Uterus (tissue), 4 donors: Measurements from ENCODE around the gene RAB11FIP5. TPM values are rescaled to one million over a fixed set of nuclear protein-coding genes. Genes with fewer than 3 reads are reported as not detected.

Source experiments
- DNase-seq, 2 donors: peaks; one replicate each; pipeline ENCODE4 v3.0.0-alpha.2; 2019 to 2020
- H3K27ac ChIP-seq, 2 donors: fragments of 200-600 bp; sonication (generic); 1 replicate in 1 of 2; 2 replicates in 1 of 2; pipeline ENCODE4 v1.5.1; 2016 to 2018
- H3K27me3 ChIP-seq, 2 donors: fragments of 200-600 bp; sonication (generic); one replicate each; pipeline ENCODE4 v1.5.1; 2018 to 2019; ENCODE audit warnings: control low read depth in 1 of 2
- H3K36me3 ChIP-seq, 2 donors: fragments of 200-600 bp; sonication (generic); one replicate each; pipeline ENCODE4 v1.5.1; 2019; ENCODE audit warnings: control low read depth in 1 of 2
- H3K4me1 ChIP-seq, 2 donors: fragments of 200-600 bp; sonication (generic); one replicate each; pipeline ENCODE4 v1.5.1; 2018 to 2019; ENCODE audit warnings: control low read depth in 1 of 2
- H3K4me3 ChIP-seq, 2 donors: fragments of 200-600 bp; sonication (generic); 1 replicate in 1 of 2; 2 replicates in 1 of 2; pipeline ENCODE4 v1.5.1; 2018 to 2019; ENCODE audit warnings: mild to moderate bottlenecking in 1 of 2
- H3K9me3 ChIP-seq, 2 donors: fragments of 200-600 bp; sonication (generic); one replicate each; pipeline ENCODE4 v1.5.1; 2019; ENCODE audit warnings: control low read depth in 1 of 2
- CTCF ChIP-seq, 4 experiments: fragments of 200-600 bp in 2 of 4; fragments of 450-650 bp in 2 of 4; sonication (generic) in 2 of 4; IDR thresholded peaks; one replicate each; pipeline ENCODE4 v1.5.1; 2016 to 2019; ENCODE audit warnings: antibody characterized with exemption in 4 of 4, mild to moderate bottlenecking in 2 of 4, moderate library complexity in 1 of 4
- POLR2A ChIP-seq, 2 donors: fragments of 450-650 bp; IDR thresholded peaks; one replicate each; pipeline ENCODE4 v1.6.1; 2016; ENCODE audit warnings: antibody characterized with exemption in 2 of 2, mild to moderate bottlenecking in 1 of 2, moderate library complexity in 1 of 2
- intact Hi-C: fragments of 100-400 bp; cut with DNase I; formaldehyde crosslinking; loops from one replicate; pipeline ENCODE4 v1.15.1; 2023; ENCODE audit warnings: low total_unique reads
- total RNA-seq, 4 donors: library from RNA; depleted of rRNA in 3 of 4; stranded (reverse); fragments of >200 nt in 3 of 4; gene quantifications; one replicate each; pipeline versions ENCODE4 v1.1.0 to v1.2.4, GENCODE V29; 2014 to 2023
- donor health status: DM: yes; HTN: yes; CAD: no.

Gene RAB11FIP5
- total RNA-seq, 4 donors from 2014 or later, result 22.4 to 45.7 (median 31.7) TPM

- Histone ChIP-seq H3K27ac (peak overlapping the region; percentile 89 to 96), H3K4me1 (peaks cover 4 to 13% of the 10 kb centered on the region in 2 donors), H3K4me3 (peak overlapping the region; percentile 58 to 96), H3K9me3 (no peaks in the 10 kb centered on the region), H3K27me3 (no peaks in the 10 kb centered on the region), H3K36me3 (no peaks in the 10 kb centered on the region)
- DNase-seq, result peak in 1 of 2 donors; percentile 28
- intact Hi-C loops, result no loop called here
- TF ChIP-seq CTCF (IDR thresholded peaks at IDR 0.05), result peak in 1 of 4 experiments; percentile 13
- peak; percentile 34 to 68 for TF ChIP-seq POLR2A (IDR thresholded peaks at IDR 0.05)
Measured at GRCh38 chr2:73112026-73112912, 479 bp downstream of the RAB11FIP5 start.

- TF ChIP-seq POLR2A (IDR thresholded peaks at IDR 0.05) (peak; percentile 17 to 35), CTCF (IDR thresholded peaks at IDR 0.05) (no peak)
- no peaks in the 10 kb centered on the region for H3K27me3 ChIP-seq
- intact Hi-C loops, result no loop called here
- peak overlapping the region; percentile 58 to 96 for H3K4me3 ChIP-seq
- no peaks in the 10 kb centered on the region for H3K36me3 ChIP-seq
- H3K9me3 ChIP-seq, result no peaks in the 10 kb centered on the region
- DNase-seq, result peak in 1 of 2 donors; percentile 55
- H3K27ac ChIP-seq, result peak overlapping the region; percentile 89 to 96
- H3K4me1 ChIP-seq, result peaks cover 4 to 13% of the 10 kb centered on the region in 2 donors
Measured at GRCh38 chr2:73111073-73112025, 1.4 kb downstream of the RAB11FIP5 start.

GRCh38 chr2:73110168-73111072 lies 2.3 kb downstream of the RAB11FIP5 start:
- Histone ChIP-seq H3K27ac (peak overlapping the region in 1 of 2 donors; percentile 89), H3K4me3 (peak overlapping the region in 1 of 2 donors; percentile 96), H3K9me3 (no peaks in the 10 kb centered on the region), H3K4me1 (peaks cover 4 to 13% of the 10 kb centered on the region in 2 donors), H3K27me3 (no peaks in the 10 kb centered on the region), H3K36me3 (no peaks in the 10 kb centered on the region)
- no peak for DNase-seq
- TF ChIP-seq CTCF (IDR thresholded peaks at IDR 0.05) (no peak), POLR2A (IDR thresholded peaks at IDR 0.05) (no peak)
- intact Hi-C loops, result no loop called here

GRCh38 chr2:73109431-73110167 lies 3.1 kb downstream of the RAB11FIP5 start:
- no peak for DNase-seq
- H3K4me1 ChIP-seq, result peaks cover 4 to 13% of the 10 kb centered on the region in 2 donors
- no peak overlapping the region for H3K4me3 ChIP-seq
- H3K36me3 ChIP-seq, result no peaks in the 10 kb centered on the region
- intact Hi-C loops, result no loop called here
- H3K9me3 ChIP-seq, result no peaks in the 10 kb centered on the region
- TF ChIP-seq POLR2A (IDR thresholded peaks at IDR 0.05) (no peak), CTCF (IDR thresholded peaks at IDR 0.05) (no peak)
- H3K27me3 ChIP-seq, result no peaks in the 10 kb centered on the region
- peak overlapping the region in 1 of 2 donors; percentile 89 for H3K27ac ChIP-seq
